K562 (cell line): ENCODE results near the gene STAM2. TPM values are rescaled to one million over a fixed set of nuclear protein-coding genes. Genes with fewer than 3 reads are reported as not detected.
A peak's percentile ranks its signal among the peaks of the same experiment; 100 is the strongest.

ENCODE experiments used
- ATAC-seq: fragments of 200-7000 bp; cut with Tn5 transposase; 3 replicates; pipeline ENCODE4 v1.9.1; 2020; ENCODE audit warnings: moderate library complexity
- BruUV-seq: library from RNA; stranded (reverse); fragments of 400-500 nt; replicated peaks from 2 replicates; lab custom pipeline; 2021; lab: Mats Ljungman, UMichigan
- CTCF ChIA-PET: fragments of 300-600 bp; formaldehyde crosslinking; extraction: SDS; loops from one replicate; lab custom pipeline; 2021; ENCODE audit warnings: low intra/inter-chr PET ratio; lab: Yijun Ruan, JAX
- POLR2A ChIA-PET: fragments of 300-600, 350-650 bp; sonication (Branson Sonifier 250); formaldehyde crosslinking; extraction: SDS; loops from one replicate; lab custom pipeline; 2021; ENCODE audit warnings: antibody characterized with exemption, inconsistent platforms; lab: Yijun Ruan, JAX
- DNase-seq, 4 experiments: peaks; one replicate each; pipeline versions ENCODE4 v3.0.0 to v3.0.0-alpha.2; 2011 to 2018; ENCODE audit warnings: low spot score in 3 of 4, mixed read lengths in 3 of 4; ENCODE audit errors: extremely low read depth in 1 of 4
- FAIRE-seq: peaks from 2 replicates; lab custom pipeline; 2011; peaks lifted over from hg19 to GRCh38; lab: Jason Lieb, UNC
- H2AFZ ChIP-seq: 2 replicates; pipeline ENCODE4 v1.6.0; 2011; ENCODE audit warnings: low read depth, low read length, control low read depth, inconsistent platforms
- H3K27ac ChIP-seq: fragments of 200-600 bp; 3 replicates; pipeline ENCODE4 v1.8.0; 2011; ENCODE audit warnings: low read depth, mild to moderate bottlenecking, control low read depth, inconsistent platforms, low read length, moderate library complexity, mixed read lengths; ENCODE audit errors: extremely low read depth
- H3K27me3 ChIP-seq, 2 experiments: fragments of 300-600 bp in 1 of 2; 2 replicates in 1 of 2; 3 replicates in 1 of 2; pipeline versions ENCODE4 v1.6.0 to v1.8.0; 2011; ENCODE audit warnings: inconsistent platforms in 2 of 2, low read length in 2 of 2, mild to moderate bottlenecking in 1 of 2, mixed read lengths in 1 of 2, moderate library complexity in 1 of 2; ENCODE audit not compliant: control insufficient read depth in 2 of 2, insufficient read depth in 2 of 2
- H3K36me3 ChIP-seq: fragments of 300-600 bp; 3 replicates; pipeline ENCODE4 v1.8.0; 2011; ENCODE audit warnings: mild to moderate bottlenecking, low read length, inconsistent platforms; ENCODE audit not compliant: control insufficient read depth, insufficient read depth
- H3K4me1 ChIP-seq, 2 experiments: fragments of 200-600 bp in 1 of 2; replicated peaks in 1 of 2; 2 replicates in 1 of 2; 3 replicates in 1 of 2; pipeline versions ENCODE4 v1.5.1 to v1.8.0; 2011; ENCODE audit warnings: inconsistent platforms in 2 of 2, low read length in 2 of 2, mild to moderate bottlenecking in 1 of 2, mixed read lengths in 1 of 2, moderate library complexity in 1 of 2; ENCODE audit not compliant: control insufficient read depth in 2 of 2, insufficient read depth in 2 of 2
- H3K4me2 ChIP-seq: 2 replicates; pipeline ENCODE4 v1.6.1; 2011; ENCODE audit warnings: low read length, control low read depth, inconsistent platforms, mixed read lengths; ENCODE audit not compliant: insufficient read depth
- H3K4me3 ChIP-seq: fragments of 200-600 bp; sonication (generic), shearing (Covaris generic); 2 replicates; pipeline ENCODE4 v1.5.1; 2016; ENCODE audit warnings: control low read depth, inconsistent platforms
- H3K79me2 ChIP-seq: fragments of 200-600 bp; 3 replicates; pipeline ENCODE4 v1.8.0; 2011; ENCODE audit warnings: low read length, inconsistent platforms; ENCODE audit not compliant: control insufficient read depth, insufficient read depth
- H3K9ac ChIP-seq, 2 experiments: 2 replicates each; pipeline versions ENCODE4 v1.6.0 to v1.6.1; 2011; ENCODE audit warnings: low read depth in 2 of 2, low read length in 2 of 2, control low read depth in 1 of 2, inconsistent platforms in 1 of 2, mild to moderate bottlenecking in 1 of 2, mixed read lengths in 1 of 2; ENCODE audit not compliant: insufficient read depth in 1 of 2
- H3K9me1 ChIP-seq: one replicate; pipeline ENCODE4 v1.6.0; 2011; ENCODE audit warnings: inconsistent platforms, mild to moderate bottlenecking, low read length, moderate library complexity; ENCODE audit not compliant: control insufficient read depth, insufficient read depth
- H3K9me3 ChIP-seq: replicated peaks from 2 replicates; pipeline ENCODE4 v1.5.1; 2011; ENCODE audit warnings: low read depth, low read length, inconsistent platforms; ENCODE audit not compliant: control insufficient read depth, insufficient read depth
- H4K20me1 ChIP-seq: replicated peaks from 2 replicates; pipeline ENCODE4 v1.6.1; 2011; ENCODE audit warnings: low read length, inconsistent platforms, mixed read lengths; ENCODE audit not compliant: control insufficient read depth, insufficient read depth
- BMI1 ChIP-seq: fragments of 150-350 bp; IDR thresholded peaks from 2 replicates; pipeline ENCODE4 v1.6.1; 2014; ENCODE audit warnings: low read length
- CBFA2T3 ChIP-seq: fragments of 450-650 bp; IDR thresholded peaks from 2 replicates; pipeline ENCODE4 v1.6.1; 2017
- CBX8 ChIP-seq: fragments of 200-600 bp; sonication (generic); IDR thresholded peaks from 2 replicates; pipeline ENCODE4 v1.6.1; 2012; ENCODE audit warnings: borderline replicate concordance, mixed run types, low read depth, mild to moderate bottlenecking, moderate library complexity, mixed read lengths, low read length, control low read depth, inconsistent platforms; ENCODE audit not compliant: poor library complexity, severe bottlenecking; ENCODE audit errors: extremely low read depth
- CREM ChIP-seq: IDR thresholded peaks from 2 replicates; pipeline ENCODE4 v1.6.1; 2014; ENCODE audit warnings: antibody characterized with exemption, low read depth
- DEAF1 ChIP-seq: fragments of 450-650 bp; formaldehyde crosslinking; IDR thresholded peaks from 2 replicates; pipeline ENCODE4 v1.4.0; 2020; ENCODE audit warnings: mild to moderate bottlenecking, moderate library complexity
- FOXK2 ChIP-seq, 2 experiments: fragments of 450-650 bp; IDR thresholded peaks in 1 of 2; conservative IDR thresholded peaks in 1 of 2; 2 replicates each; pipeline ENCODE4 v1.6.1; 2016; ENCODE audit warnings: low read depth in 2 of 2, mild to moderate bottlenecking in 1 of 2
- HCFC1 ChIP-seq: IDR thresholded peaks from 2 replicates; pipeline ENCODE4 v1.6.1; 2012; ENCODE audit warnings: low read depth, low read length, improper control_type of control experiment
- KDM5B ChIP-seq: fragments of 200-600 bp; sonication (generic); IDR thresholded peaks from 2 replicates; pipeline ENCODE4 v1.6.1; 2012; ENCODE audit warnings: low read depth, mild to moderate bottlenecking, moderate library complexity, low read length, control low read depth, inconsistent platforms; ENCODE audit not compliant: insufficient replicate concordance
- MAFG ChIP-seq: fragments of 450-650 bp; conservative IDR thresholded peaks from 2 replicates; pipeline ENCODE4 v1.6.1; 2016; ENCODE audit warnings: missing genetic modification characterization, missing compliant biosample characterization
- NCOR1 ChIP-seq: fragments of 450-650 bp; IDR thresholded peaks from 2 replicates; pipeline ENCODE4 v1.6.1; 2016; ENCODE audit warnings: mild to moderate bottlenecking, moderate library complexity
- NFE2 ChIP-seq: IDR thresholded peaks from 2 replicates; pipeline ENCODE4 v1.6.1; 2014; ENCODE audit warnings: antibody characterized with exemption, low read depth
- RBM39 ChIP-seq: fragments of 200-400 bp; formaldehyde crosslinking; optimal IDR thresholded peaks from 2 replicates; pipeline ENCODE3; 2018; ENCODE audit warnings: low read depth, low read length
- RNF219 ChIP-seq: fragments of 250-450 bp; sonication (Bioruptor Pico); IDR thresholded peaks from 2 replicates; pipeline ENCODE4 v1.5.0; 2022; ENCODE audit warnings: mild to moderate bottlenecking
- SRF ChIP-seq, 2 experiments: fragments of 250-450, 450-650 bp in 1 of 2; sonication (Bioruptor Pico) in 1 of 2; sonication (generic) in 1 of 2; formaldehyde crosslinking; IDR thresholded peaks; 2 replicates each; pipeline versions ENCODE4 v1.5.0 to v1.5.1; 2020 to 2022; ENCODE audit warnings: mild to moderate bottlenecking in 1 of 2, missing genetic modification reagents in 1 of 2
- SUPT5H ChIP-seq: fragments of 450-650 bp; IDR thresholded peaks from 2 replicates; pipeline ENCODE4 v1.6.1; 2016
- TGIF2 ChIP-seq: sonication (generic); formaldehyde crosslinking; IDR thresholded peaks from 2 replicates; pipeline ENCODE4 v1.8.1; 2022; ENCODE audit warnings: mild to moderate bottlenecking, missing genetic modification reagents, moderate library complexity
- ZKSCAN1 ChIP-seq: fragments of 150-350 bp; IDR thresholded peaks from 2 replicates; pipeline ENCODE4 v1.6.1; 2016; ENCODE audit warnings: low read depth, low read length
- ZNF282 ChIP-seq: sonication (generic); formaldehyde crosslinking; IDR thresholded peaks from 2 replicates; pipeline ENCODE4 v1.8.1; 2023; ENCODE audit warnings: missing genetic modification reagents
- ZNF431 ChIP-seq: sonication (generic); formaldehyde crosslinking; IDR thresholded peaks from 2 replicates; pipeline ENCODE4 v1.8.0; 2022; ENCODE audit warnings: mild to moderate bottlenecking, missing genetic modification reagents
- WGBS: fragments of 100-300 bp; shearing (Covaris generic); methylation state at CpG from one replicate; pipeline ENCODE4 v1.1.6; 2016; ENCODE audit warnings: low coverage, mixed read lengths; ENCODE audit not compliant: insufficient coverage; ENCODE audit errors: missing lambda C conversion rate; 5-methylcytosine and 5-hydroxymethylcytosine counted together
- in situ Hi-C: fragments of 300-500 bp; cut with MboI; formaldehyde crosslinking; loops from 4 replicates; pipeline ENCODE4 v1.15.0; 2018; ENCODE audit warnings: inconsistent platforms, mixed read lengths
- intact Hi-C: fragments of 100-400 bp; cut with micrococcal nuclease; formaldehyde crosslinking; loops from 2 replicates; pipeline ENCODE4 v1.14.2; 2022
- polyA plus RNA-seq, 8 experiments: library from polyadenylated mRNA; depleted of rRNA in 4 of 8; stranded (reverse) in 5 of 8; unstranded in 3 of 8; fragments of >200 nt; fragmentation: Nextera tagmentation in 2 of 8; fragmentation: Illumina TruSeq in 1 of 8; extraction: Ambion mirVana in 2 of 8; extraction: Trizol in 1 of 8; gene quantifications; 2 replicates each; pipeline versions ENCODE4 v1.2.1 to v1.2.3, GENCODE V29; 2011 to 2014; ENCODE audit warnings: inconsistent platforms in 1 of 8, missing spikeins in 1 of 8
- total RNA-seq, 7 experiments: library from RNA; depleted of rRNA in 6 of 7; stranded (reverse); fragments of >200 nt in 6 of 7; fragmentation: Illumina TruSeq in 2 of 7; extraction: Trizol in 2 of 7; gene quantifications; 2 replicates each; pipeline versions ENCODE4 v1.2.1 to v1.2.3, GENCODE V29; 2011 to 2021; ENCODE audit warnings: low replicate concordance in 1 of 7

The STAM2 gene
- total and polyA plus RNA-seq, 9 of the 15 experiments (the other 6 are each of a cell fraction or from before 2014, with no cell fraction given) = 4.5 to 13.9 (median 8.7) TPM

DNA sequence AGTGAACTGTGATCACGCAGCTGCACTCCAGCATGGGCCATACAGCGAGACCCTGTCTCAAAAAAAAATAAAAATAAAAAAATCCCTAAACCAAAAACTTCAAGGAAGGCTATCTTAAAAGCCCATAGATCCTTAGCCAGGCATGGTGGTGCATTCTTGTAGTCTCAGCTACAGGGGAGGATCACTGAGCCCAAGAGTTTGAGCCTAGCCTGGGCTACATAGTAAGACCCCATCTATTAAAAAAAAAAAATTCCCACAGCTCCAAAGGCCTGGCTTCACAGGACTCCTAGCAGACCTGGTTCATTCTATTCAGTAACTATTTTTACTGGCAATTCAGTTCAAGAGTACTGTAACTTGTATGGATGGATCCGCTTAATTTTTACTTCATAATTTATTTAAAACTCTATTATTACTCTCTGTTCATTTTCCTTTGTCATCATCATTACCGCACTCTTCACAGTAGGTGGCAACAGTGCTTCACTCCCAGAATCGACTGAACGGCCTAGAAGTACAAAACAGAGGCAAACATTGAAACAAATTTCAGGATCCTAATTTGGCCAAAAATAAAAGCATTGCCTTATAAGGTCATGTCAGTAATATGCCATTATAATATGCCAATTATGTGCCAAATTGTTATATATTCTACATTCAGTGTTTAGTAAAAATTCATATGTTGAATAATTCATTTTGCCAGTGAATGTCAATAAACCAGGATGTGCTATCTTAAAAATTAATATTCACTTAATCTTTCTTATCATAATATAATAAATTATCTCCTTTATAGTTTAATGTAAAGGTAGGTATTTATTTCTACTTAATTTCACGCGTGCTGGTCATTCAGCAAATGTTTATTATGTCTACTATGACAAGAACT, 14.3 kb upstream of the STAM2 start:
- Histone ChIP-seq H3K79me2 (no peaks in the 10 kb centered on the region), H3K4me3 (no peak overlapping the region), H3K9me3 (no peaks in the 10 kb centered on the region), H2AFZ (no peak overlapping the region), H3K4me2 (no peak overlapping the region), H3K4me1 (no peaks in the 10 kb centered on the region), H4K20me1 (no peaks in the 10 kb centered on the region), H3K36me3 (no peaks in the 10 kb centered on the region), H3K9ac (no peak overlapping the region), H3K27me3 (no peaks in the 10 kb centered on the region; a peak in 2 of 5 replicates), H3K27ac (no peak overlapping the region), H3K9me1 (no peaks in the 10 kb centered on the region)
- ATAC-seq (peak; percentile 95), DNase-seq (peak; percentile 30 to 59 (median 42)), FAIRE-seq (peak; percentile 84)
- CTCF ChIA-PET = interaction anchor here (0.6 to 2.7 kb wide), 3 partner anchors 438 to 553 kb away, joined by 3 to 25 read pairs (median 20); no protein-coding TSS in a partner anchor
- WGBS = under 1% methylated on average over 8 of the region's 8 CpGs
- POLR2A ChIA-PET = no interaction called here
- intact Hi-C loops (loop anchor here (1.0 to 10.0 kb wide), 3 partner anchors 377 to 1325 kb away; no protein-coding TSS in a partner anchor), in situ Hi-C loops (loop anchor here (5.0 to 10.0 kb wide), 2 partner anchors 375 to 452 kb away; no protein-coding TSS in a partner anchor)
- no TSS peak for BruUV-seq
- no peak for TF ChIP-seq ZNF431 (CRISPR knock-in tag)
- no peak for TF ChIP-seq ZNF282 (CRISPR knock-in tag)
- TF ChIP-seq NCOR1 = 0 out of 2 replicates have a peak, but pooled peaks have one; percentile 16
- TF ChIP-seq RBM39 = no peak
- peak; percentile 69 for TF ChIP-seq NFE2
- TF ChIP-seq CBX8 = no peak
- TF ChIP-seq FOXK2 (conservative IDR thresholded peaks at IDR 0.05 in 1 of 2, IDR thresholded peaks at IDR 0.05 in 1 of 2; ENCODE audit: low read depth in 2 of 2) = no peak
- no peak for TF ChIP-seq HCFC1
- no peak for TF ChIP-seq SUPT5H
- TF ChIP-seq SRF (CRISPR knock-in tag; IDR thresholded peaks at IDR 0.05) = peak in 1 of 2 experiments; percentile 96; a peak in 2 of 4 replicates
- peak; percentile 92 for TF ChIP-seq DEAF1 (CRISPR knock-in tag)
- TF ChIP-seq CREM = 0 out of 2 replicates have a peak, but pooled peaks have one; percentile 40
- peak; percentile 44; the same call in 1 of the 2 replicates for TF ChIP-seq MAFG (tag)
- TF ChIP-seq RNF219 (CRISPR knock-in tag) = no peak
- no peak for TF ChIP-seq CBFA2T3
- TF ChIP-seq ZKSCAN1 = no peak
- no peak for TF ChIP-seq BMI1
- no peak for TF ChIP-seq TGIF2
- TF ChIP-seq KDM5B = no peak
